ENCODE results near the gene LNX1. TPM values are rescaled to one million over a fixed set of nuclear protein-coding genes. Genes with fewer than 3 reads are reported as not detected.

Gene LNX1
- total RNA-seq, 4 donors from 2014 or later = 5.8 to 14.7 (median 8.4) TPM

DNA sequence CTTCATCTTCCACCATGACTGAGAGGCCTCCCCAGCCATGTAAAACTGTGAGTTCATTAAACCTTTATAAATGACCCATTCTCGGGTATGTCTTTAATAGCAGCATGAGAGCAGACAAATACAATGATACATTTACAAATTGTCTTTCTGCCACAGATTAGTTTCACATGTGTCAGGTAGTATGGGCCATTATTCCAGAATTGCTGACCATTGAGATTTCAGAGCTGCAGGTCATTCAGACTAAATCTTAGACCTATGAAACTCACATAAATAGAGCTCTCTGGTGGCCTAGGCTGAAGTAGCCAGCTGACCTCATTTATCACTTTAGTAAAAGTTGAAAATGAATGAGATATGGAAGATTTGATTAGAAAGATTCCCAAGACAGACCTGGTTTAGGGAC is 108.0 kb downstream of the LNX1 start:
- H3K36me3 ChIP-seq = peaks cover 0 to 10% (median 0%) of the 10 kb centered on the region in 4 donors
- no peaks in the 10 kb centered on the region for H3K9me3 ChIP-seq
- no peaks in the 10 kb centered on the region for H3K27me3 ChIP-seq
- no peak for DNase-seq (ENCODE audit: extremely low spot score)
- 80% methylated on average over 1 of the region's 1 CpG for WGBS
- H3K27ac ChIP-seq (replicated peaks in 1 of 4) = no peak overlapping the region
- H3K4me1 ChIP-seq = peaks cover 0 to 5% (median 0%) of the 10 kb centered on the region in 4 donors
- TF ChIP-seq, protein P1, sequence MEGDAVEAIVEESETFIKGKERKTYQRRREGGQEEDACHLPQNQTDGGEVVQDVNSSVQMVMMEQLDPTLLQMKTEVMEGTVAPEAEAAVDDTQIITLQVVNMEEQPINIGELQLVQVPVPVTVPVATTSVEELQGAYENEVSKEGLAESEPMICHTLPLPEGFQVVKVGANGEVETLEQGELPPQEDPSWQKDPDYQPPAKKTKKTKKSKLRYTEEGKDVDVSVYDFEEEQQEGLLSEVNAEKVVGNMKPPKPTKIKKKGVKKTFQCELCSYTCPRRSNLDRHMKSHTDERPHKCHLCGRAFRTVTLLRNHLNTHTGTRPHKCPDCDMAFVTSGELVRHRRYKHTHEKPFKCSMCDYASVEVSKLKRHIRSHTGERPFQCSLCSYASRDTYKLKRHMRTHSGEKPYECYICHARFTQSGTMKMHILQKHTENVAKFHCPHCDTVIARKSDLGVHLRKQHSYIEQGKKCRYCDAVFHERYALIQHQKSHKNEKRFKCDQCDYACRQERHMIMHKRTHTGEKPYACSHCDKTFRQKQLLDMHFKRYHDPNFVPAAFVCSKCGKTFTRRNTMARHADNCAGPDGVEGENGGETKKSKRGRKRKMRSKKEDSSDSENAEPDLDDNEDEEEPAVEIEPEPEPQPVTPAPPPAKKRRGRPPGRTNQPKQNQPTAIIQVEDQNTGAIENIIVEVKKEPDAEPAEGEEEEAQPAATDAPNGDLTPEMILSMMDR (IDR thresholded peaks at IDR 0.05) = no peak
- no peak for TF ChIP-seq EP300 (IDR thresholded peaks at IDR 0.05)
- no peak for TF ChIP-seq POLR2A (IDR thresholded peaks at IDR 0.05; ENCODE audit: low read depth)
- H3K4me3 ChIP-seq = no peak overlapping the region
- intact Hi-C loops (cut with DNase I) = loop anchor here (10.0 kb wide), 1 partner anchor 742 kb away; the partner anchor contains the start of gene PDGFRA

DNA sequence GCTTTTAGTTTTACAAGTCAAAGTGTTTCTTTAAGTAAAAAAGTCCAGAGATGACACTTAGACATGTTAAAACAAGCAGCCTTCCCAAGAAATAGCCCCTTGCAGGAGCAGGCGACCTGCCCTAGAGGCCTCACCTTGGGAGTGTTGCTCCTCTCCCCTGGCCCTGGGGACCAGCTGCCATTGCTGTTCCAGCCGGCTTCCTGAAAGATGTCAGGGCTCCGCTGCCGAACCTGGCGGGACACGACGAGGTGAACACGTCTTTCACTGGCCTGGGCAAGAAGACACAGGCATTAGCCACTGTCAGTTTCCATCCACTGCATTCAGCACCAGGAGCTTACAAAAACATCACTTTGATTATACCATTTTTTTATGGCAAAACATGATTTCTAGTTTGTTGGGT is 109.7 kb downstream of the LNX1 start:
- no peak overlapping the region for H3K4me3 ChIP-seq
- H3K27me3 ChIP-seq = no peaks in the 10 kb centered on the region
- 77% methylated on average over 7 of the region's 8 CpGs for WGBS
- intact Hi-C loops (cut with DNase I) = loop anchor here (10.0 kb wide), 1 partner anchor 743 kb away; the partner anchor contains the start of gene PDGFRA
- no peak for TF ChIP-seq EP300 (IDR thresholded peaks at IDR 0.05)
- no peak for TF ChIP-seq POLR2A (IDR thresholded peaks at IDR 0.05; ENCODE audit: low read depth)
- TF ChIP-seq, protein P1 (IDR thresholded peaks at IDR 0.05) = no peak
- TF ChIP-seq POLR2AphosphoS5 (IDR thresholded peaks at IDR 0.05) = no peak
- H3K9me3 ChIP-seq = no peaks in the 10 kb centered on the region
- DNase-seq (ENCODE audit: extremely low spot score) = no peak
- peaks cover 0 to 5% (median 0%) of the 10 kb centered on the region in 4 donors for H3K4me1 ChIP-seq
- no peak overlapping the region for H3K27ac ChIP-seq (replicated peaks in 1 of 4)
- peaks cover 0 to 10% (median 0%) of the 10 kb centered on the region in 4 donors for H3K36me3 ChIP-seq

DNA sequence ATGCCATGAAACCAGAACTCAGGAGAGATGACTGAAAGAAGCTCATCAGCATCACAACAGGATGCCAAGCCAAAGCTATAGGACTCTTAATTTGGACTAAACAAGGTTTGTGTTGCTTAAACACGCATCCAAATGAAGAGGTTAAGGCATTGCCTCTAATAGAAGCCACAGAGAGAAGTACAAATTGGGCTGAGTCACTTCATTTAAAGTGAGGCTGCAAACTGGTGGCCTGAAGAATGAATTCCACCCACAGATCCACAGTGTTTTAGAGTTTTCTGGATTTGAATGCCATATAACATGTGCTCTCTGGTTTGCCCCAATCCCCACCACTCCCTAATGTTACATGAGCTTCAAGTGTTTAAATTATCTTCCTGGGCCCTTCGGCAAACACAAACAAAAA is 110.4 kb downstream of the LNX1 start:
- WGBS = 92% methylated on average over 2 of the region's 2 CpGs
- Histone ChIP-seq H3K4me3 (no peak overlapping the region), H3K9me3 (no peaks in the 10 kb centered on the region), H3K27me3 (no peaks in the 10 kb centered on the region), H3K27ac (replicated peaks in 1 of 4) (no peak overlapping the region), H3K36me3 (peaks cover 0 to 14% (median 0%) of the 10 kb centered on the region in 4 donors), H3K4me1 (peaks cover 0 to 4% (median 0%) of the 10 kb centered on the region in 4 donors)
- DNase-seq (ENCODE audit: extremely low spot score) = no peak
- intact Hi-C loops (cut with DNase I) = loop anchor here (10.0 kb wide), 1 partner anchor 744 kb away; the partner anchor contains the start of gene PDGFRA
- TF ChIP-seq POLR2AphosphoS5 (IDR thresholded peaks at IDR 0.05) (no peak), EP300 (IDR thresholded peaks at IDR 0.05) (no peak), POLR2A (IDR thresholded peaks at IDR 0.05; ENCODE audit: low read depth) (no peak)
- TF ChIP-seq, protein P1 (IDR thresholded peaks at IDR 0.05) = no peak

DNA sequence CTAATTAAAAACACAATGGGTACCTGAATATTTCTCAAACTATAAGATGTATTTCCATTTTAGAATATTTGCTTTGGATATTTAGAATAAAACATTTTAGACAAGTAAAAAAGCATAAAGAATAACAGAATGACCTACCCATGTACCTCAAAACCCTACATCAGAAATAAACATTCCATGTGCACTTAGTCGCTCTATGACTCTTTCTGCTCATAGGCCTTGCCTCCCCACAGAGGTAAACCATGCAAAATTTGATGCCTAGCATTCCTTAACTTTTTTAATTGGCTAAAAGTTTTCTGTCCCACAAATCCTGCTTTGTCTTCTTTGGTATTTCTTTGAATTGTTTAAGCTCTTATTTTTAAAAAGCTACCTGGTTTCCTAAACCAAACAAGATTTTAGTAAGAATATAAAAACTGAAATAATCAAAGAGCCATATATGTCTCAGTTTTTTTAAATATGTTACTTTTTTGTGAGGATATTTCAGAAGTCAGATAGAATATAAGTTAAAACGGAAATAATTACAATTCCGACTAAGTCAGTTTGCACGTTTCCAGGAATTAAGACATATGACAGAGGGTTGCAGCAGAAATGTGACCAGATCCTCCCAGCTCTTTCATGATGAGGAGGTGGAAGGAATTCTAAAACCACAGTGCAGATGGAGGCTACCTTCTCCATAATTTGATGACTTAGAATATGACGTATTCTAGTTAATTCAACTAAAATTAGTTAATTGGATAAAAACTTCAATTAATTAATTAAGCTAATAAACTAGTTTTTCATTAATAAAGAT is 111.4 kb downstream of the LNX1 start:
- Histone ChIP-seq H3K27me3 (no peaks in the 10 kb centered on the region), H3K4me1 (no peaks in the 10 kb centered on the region), H3K9me3 (no peaks in the 10 kb centered on the region), H3K27ac (replicated peaks in 1 of 4) (no peak overlapping the region), H3K4me3 (no peak overlapping the region), H3K36me3 (peaks cover 0 to 20% (median 0%) of the 10 kb centered on the region in 4 donors)
- intact Hi-C loops (cut with DNase I) = loop anchor here (10.0 kb wide), 1 partner anchor 745 kb away; the partner anchor contains the start of gene PDGFRA
- TF ChIP-seq POLR2A (IDR thresholded peaks at IDR 0.05; ENCODE audit: low read depth) = no peak
- no peak for TF ChIP-seq POLR2AphosphoS5 (IDR thresholded peaks at IDR 0.05)
- TF ChIP-seq, protein P1 (IDR thresholded peaks at IDR 0.05) = no peak
- no peak for TF ChIP-seq EP300 (IDR thresholded peaks at IDR 0.05)
- 82% methylated on average over 5 of the region's 5 CpGs for WGBS
- no peak for DNase-seq (ENCODE audit: extremely low spot score)

Data from esophagus muscularis mucosa (tissue), 4 donors.